GM23248 (cell line): ENCODE results near the gene L3HYPDH. TPM values are rescaled to one million over a fixed set of nuclear protein-coding genes. Genes with fewer than 3 reads are reported as not detected.
"Not testable (repeated sequence)": the region's sequence is repeated elsewhere in the genome, so short reads cannot be mapped to it uniquely, and the experiment has no call there.

Source experiments
- DNase-seq: peaks from one replicate; pipeline ENCODE4 v3.0.0-alpha.2; 2015
- H2AFZ ChIP-seq: fragments of 200-600 bp; sonication (generic); 2 replicates; pipeline ENCODE4 v1.6.1; 2016; ENCODE audit warnings: antibody characterized with exemption
- H3F3A ChIP-seq: fragments of 200-600 bp; sonication (generic); 2 replicates; pipeline ENCODE4 v1.6.1; 2016; ENCODE audit warnings: mild to moderate bottlenecking, antibody characterized with exemption, mixed run types; ENCODE audit not compliant: insufficient read depth
- H3K27ac ChIP-seq: fragments of 200-600 bp; sonication (generic); 2 replicates; pipeline ENCODE4 v1.5.1; 2016; ENCODE audit warnings: mild to moderate bottlenecking
- H3K27me3 ChIP-seq: fragments of 200-600 bp; sonication (generic); replicated peaks from 2 replicates; pipeline ENCODE4 v1.6.1; 2016; ENCODE audit warnings: mild to moderate bottlenecking; ENCODE audit not compliant: insufficient read depth
- H3K36me3 ChIP-seq: fragments of 200-600 bp; sonication (generic); 2 replicates; pipeline ENCODE4 v1.6.1; 2016; ENCODE audit warnings: low read depth, mild to moderate bottlenecking
- H3K4me1 ChIP-seq: fragments of 200-600 bp; sonication (generic); 2 replicates; pipeline ENCODE4 v1.6.1; 2016; ENCODE audit warnings: mild to moderate bottlenecking; ENCODE audit not compliant: insufficient read depth
- H3K4me2 ChIP-seq: fragments of 200-600 bp; sonication (generic); one replicate; pipeline ENCODE4 v1.6.1; 2016; ENCODE audit warnings: mild to moderate bottlenecking; ENCODE audit not compliant: unreplicated experiment
- H3K4me3 ChIP-seq: fragments of 200-600 bp; sonication (generic); 2 replicates; pipeline ENCODE4 v1.5.1; 2016; ENCODE audit warnings: mild to moderate bottlenecking
- H3K79me2 ChIP-seq: fragments of 200-600 bp; sonication (generic); 2 replicates; pipeline ENCODE4 v1.6.1; 2016; ENCODE audit warnings: mild to moderate bottlenecking; ENCODE audit not compliant: insufficient read depth
- H3K9ac ChIP-seq: fragments of 200-600 bp; sonication (generic); 2 replicates; pipeline ENCODE4 v1.6.1; 2016; ENCODE audit warnings: mild to moderate bottlenecking
- H3K9me2 ChIP-seq: fragments of 200-600 bp; sonication (generic); 2 replicates; pipeline ENCODE4 v1.6.1; 2016; ENCODE audit warnings: mixed run types, mild to moderate bottlenecking, moderate library complexity; ENCODE audit not compliant: insufficient read depth
- H3K9me3 ChIP-seq: fragments of 200-600 bp; sonication (generic); one replicate; pipeline ENCODE4 v1.6.1; 2017; ENCODE audit warnings: low read depth
- H4K20me1 ChIP-seq: fragments of 200-600 bp; sonication (generic); 2 replicates; pipeline ENCODE4 v1.6.0; 2016; ENCODE audit not compliant: insufficient read depth
- EZH2 ChIP-seq: fragments of 200-600 bp; sonication (generic); IDR thresholded peaks from 2 replicates; pipeline ENCODE4 v1.6.1; 2018; ENCODE audit warnings: antibody characterized with exemption, mild to moderate bottlenecking; ENCODE audit not compliant: insufficient read depth, poor library complexity, severe bottlenecking
- EZH2phosphoT487 ChIP-seq: fragments of 200-600 bp; sonication (generic); IDR thresholded peaks from 2 replicates; pipeline ENCODE4 v1.6.1; 2018; ENCODE audit warnings: antibody characterized with exemption, moderate library complexity, mild to moderate bottlenecking, low read depth; ENCODE audit not compliant: insufficient read depth
- WGBS, 2 experiments: methylation state at CpG; one replicate each; pipeline ENCODE4 v1.1.6; 2015 to 2017; ENCODE audit warnings: low lambda C conversion rate in 2 of 2, low coverage in 1 of 2; ENCODE audit errors: missing lambda C conversion rate in 2 of 2; 5-methylcytosine and 5-hydroxymethylcytosine counted together
- in situ Hi-C: fragments of 300-500 bp; cut with MboI; formaldehyde crosslinking; loops from 2 replicates; pipeline ENCODE4 v1.15.0; 2020
- polyA plus RNA-seq: library from polyadenylated mRNA; unstranded; fragments of >200 nt; fragmentation: Nextera tagmentation; extraction: Ambion mirVana; gene quantifications from 2 replicates; pipeline ENCODE4 v1.2.1, GENCODE V29; 2016
- total RNA-seq: library from RNA; depleted of rRNA; stranded (reverse); fragments of >200 nt; shearing (Covaris generic); gene quantifications from 2 replicates; pipeline ENCODE4 v1.2.3, GENCODE V29; 2014

L3HYPDH gene
- total and polyA plus RNA-seq, 2 experiments from 2014 or later = 65.1 to 69.3 TPM

DNA sequence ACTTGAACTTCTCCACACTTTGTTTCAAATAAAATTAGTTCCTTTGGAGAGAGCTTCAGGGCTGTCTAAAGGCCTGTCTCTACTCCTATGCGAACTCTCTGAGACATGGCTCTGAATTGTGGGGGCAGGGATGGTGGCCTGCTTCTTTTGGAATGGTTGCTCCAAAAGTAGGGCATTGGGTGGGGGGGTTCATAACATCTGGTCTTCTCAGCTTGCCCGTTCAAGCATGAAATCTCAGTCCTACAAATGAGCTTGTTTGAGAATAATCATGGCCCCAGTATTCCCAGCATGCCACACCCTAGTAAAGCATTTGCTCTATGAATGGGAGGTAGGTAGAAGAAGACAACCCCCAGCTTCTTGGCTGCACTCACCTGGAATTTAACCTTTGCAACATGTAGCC lies 25.7 kb downstream of the L3HYPDH start:
- peaks cover 46% of the 10 kb centered on the region for H3F3A ChIP-seq
- H3K36me3 ChIP-seq = peaks cover 35% of the 10 kb centered on the region
- peaks cover 11% of the 10 kb centered on the region; the same call in 1 of the 2 replicates for H3K79me2 ChIP-seq
- no peaks in the 10 kb centered on the region for H3K9me2 ChIP-seq
- no peak overlapping the region for H3K4me3 ChIP-seq
- no peaks in the 10 kb centered on the region for H4K20me1 ChIP-seq
- 82 to 97% methylated on average over 2 of the region's 2 CpGs for WGBS, 2 experiments
- H3K4me1 ChIP-seq = peaks cover 23% of the 10 kb centered on the region
- no peak overlapping the region for H3K27ac ChIP-seq
- no peak overlapping the region for H3K4me2 ChIP-seq
- DNase-seq = no peak
- H3K9ac ChIP-seq = no peak overlapping the region
- no peaks in the 10 kb centered on the region for H3K9me3 ChIP-seq
- H3K27me3 ChIP-seq = no peaks in the 10 kb centered on the region
- TF ChIP-seq EZH2phosphoT487 (no peak), EZH2 (no peak)
- H2AFZ ChIP-seq = no peak overlapping the region
- in situ Hi-C loops = no loop called here

DNA sequence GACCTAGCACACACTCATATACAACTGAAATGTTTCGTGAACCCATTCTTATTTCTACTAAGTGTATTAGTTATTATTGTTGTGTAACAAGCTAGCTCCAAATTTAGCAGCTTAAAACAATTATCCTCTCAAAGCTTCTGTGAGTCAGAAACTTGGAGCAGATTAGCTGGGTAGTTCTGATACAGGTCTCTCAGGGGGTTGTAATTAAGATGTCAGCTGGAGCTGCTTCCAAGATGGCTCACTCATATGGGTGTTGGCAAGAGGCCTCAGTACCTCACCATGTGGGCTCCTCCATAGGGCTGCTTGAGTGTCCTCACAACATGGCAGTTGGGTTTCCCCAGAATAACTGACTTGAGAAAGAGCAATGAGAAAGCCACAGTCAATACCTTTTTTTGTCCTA lies 28.8 kb downstream of the L3HYPDH start:
- H3K9me3 ChIP-seq = no peaks in the 10 kb centered on the region
- H4K20me1 ChIP-seq = no peaks in the 10 kb centered on the region
- 24 to 35% methylated on average over 1 of the region's 1 CpG for WGBS, 2 experiments
- peaks cover 49% of the 10 kb centered on the region for H3F3A ChIP-seq
- H3K4me1 ChIP-seq = peaks cover 41% of the 10 kb centered on the region
- H3K79me2 ChIP-seq = no peaks in the 10 kb centered on the region
- H3K27ac ChIP-seq = peak overlapping the region; percentile 87
- TF ChIP-seq EZH2 (no peak), EZH2phosphoT487 (no peak)
- peak overlapping the region; percentile 75 for H3K4me2 ChIP-seq
- no peak overlapping the region for H2AFZ ChIP-seq
- H3K9me2 ChIP-seq = no peaks in the 10 kb centered on the region
- in situ Hi-C loops = no loop called here
- no peak overlapping the region for H3K4me3 ChIP-seq
- peaks cover 31% of the 10 kb centered on the region for H3K36me3 ChIP-seq
- H3K27me3 ChIP-seq = no peaks in the 10 kb centered on the region
- H3K9ac ChIP-seq = peak overlapping the region; percentile 58; the same call in 1 of the 2 replicates
- peak; percentile 79 for DNase-seq

- peak overlapping the region; percentile 58 for H3K9ac ChIP-seq
- 0 out of 2 replicates have a peak overlapping the region, but pooled peaks have one; percentile 33 for H3K4me3 ChIP-seq
- peaks cover 41% of the 10 kb centered on the region for H3K4me1 ChIP-seq
- peaks cover 49% of the 10 kb centered on the region for H3F3A ChIP-seq
- DNase-seq = peak; percentile 96
- no peaks in the 10 kb centered on the region for H3K27me3 ChIP-seq
- H3K9me3 ChIP-seq = no peaks in the 10 kb centered on the region
- no peaks in the 10 kb centered on the region for H3K79me2 ChIP-seq
- no peak overlapping the region for H2AFZ ChIP-seq
- no peak for TF ChIP-seq EZH2phosphoT487
- TF ChIP-seq EZH2 = no peak
- H4K20me1 ChIP-seq = no peaks in the 10 kb centered on the region
- H3K9me2 ChIP-seq = no peaks in the 10 kb centered on the region
- H3K36me3 ChIP-seq = peaks cover 28% of the 10 kb centered on the region
- peak overlapping the region; percentile 87 for H3K27ac ChIP-seq
- 17% methylated on average over 2 of the region's 2 CpGs for whole genome bisulfite sequencing, 2 experiments
- in situ Hi-C loops = no loop called here
- peak overlapping the region; percentile 75 for H3K4me2 ChIP-seq
Measured at GRCh38 chr14:59454139-59454538, 30.1 kb downstream of the L3HYPDH start.

DNA sequence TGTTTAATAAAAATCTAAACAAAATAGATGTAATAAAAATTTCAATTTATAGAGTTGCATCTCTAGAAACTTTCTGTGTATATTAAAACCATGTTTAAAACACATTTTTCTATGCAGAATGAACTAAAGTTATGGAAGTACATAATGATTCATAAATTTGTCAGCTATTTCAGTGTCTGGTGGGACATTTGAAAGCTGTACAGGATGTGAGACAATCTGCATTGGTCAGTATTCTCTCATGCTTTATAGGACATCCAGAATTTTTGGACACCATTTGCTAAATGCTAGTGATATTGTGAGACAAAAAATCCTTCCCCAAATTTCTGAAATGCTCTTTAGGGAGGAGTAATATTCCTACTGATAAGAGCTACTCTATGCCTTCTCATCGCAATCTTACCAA lies 32.4 kb downstream of the L3HYPDH start:
- no peak overlapping the region for H2AFZ ChIP-seq
- TF ChIP-seq EZH2phosphoT487 (no peak), EZH2 (no peak)
- no peaks in the 10 kb centered on the region for H3K9me3 ChIP-seq
- no peak overlapping the region for H3K4me3 ChIP-seq
- H3K9me2 ChIP-seq = no peaks in the 10 kb centered on the region
- H3K79me2 ChIP-seq = no peaks in the 10 kb centered on the region
- peaks cover 10% of the 10 kb centered on the region for H3K36me3 ChIP-seq
- no peak overlapping the region for H3K9ac ChIP-seq
- in situ Hi-C loops = no loop called here
- peaks cover 35% of the 10 kb centered on the region for H3F3A ChIP-seq
- WGBS, 2 experiments = 100% methylated on average over 1 of the region's 1 CpG
- no peak overlapping the region for H3K27ac ChIP-seq
- no peak overlapping the region for H3K4me2 ChIP-seq
- H3K4me1 ChIP-seq = peaks cover 41% of the 10 kb centered on the region
- no peaks in the 10 kb centered on the region for H4K20me1 ChIP-seq
- no peak for DNase-seq
- no peaks in the 10 kb centered on the region for H3K27me3 ChIP-seq

DNA sequence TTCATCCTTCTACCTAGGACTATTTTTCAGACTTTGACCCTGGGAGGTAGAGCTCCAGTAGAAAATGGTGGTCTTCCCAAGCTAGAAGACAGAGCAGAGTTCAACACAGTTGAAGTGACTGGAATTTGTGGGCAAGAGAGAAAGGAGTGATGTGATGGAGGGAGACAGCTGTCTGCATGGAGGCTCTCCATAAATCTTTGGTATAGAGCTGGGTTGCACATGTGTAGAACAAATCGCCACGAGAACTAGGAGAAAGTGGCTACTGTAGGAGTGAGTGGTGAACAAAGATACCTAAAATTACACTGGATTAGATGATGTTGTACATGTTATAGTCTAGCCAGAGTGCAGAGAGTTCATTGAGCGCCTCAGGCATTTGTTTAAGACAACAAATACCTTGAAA lies 33.5 kb downstream of the L3HYPDH start:
- Histone ChIP-seq H3K4me1 (peaks cover 38% of the 10 kb centered on the region), H4K20me1 (no peaks in the 10 kb centered on the region), H3F3A (peaks cover 24% of the 10 kb centered on the region), H3K79me2 (no peaks in the 10 kb centered on the region), H2AFZ (no peak overlapping the region), H3K9ac (no peak overlapping the region), H3K9me2 (no peaks in the 10 kb centered on the region), H3K36me3 (no peaks in the 10 kb centered on the region), H3K4me2 (no peak overlapping the region), H3K27me3 (no peaks in the 10 kb centered on the region), H3K4me3 (no peak overlapping the region), H3K9me3 (no peaks in the 10 kb centered on the region), H3K27ac (no peak overlapping the region)
- no peak for DNase-seq
- TF ChIP-seq EZH2phosphoT487 (no peak), EZH2 (no peak)
- WGBS, 2 experiments = 91 to 97% methylated on average over 3 of the region's 3 CpGs
- in situ Hi-C loops = no loop called here

DNA sequence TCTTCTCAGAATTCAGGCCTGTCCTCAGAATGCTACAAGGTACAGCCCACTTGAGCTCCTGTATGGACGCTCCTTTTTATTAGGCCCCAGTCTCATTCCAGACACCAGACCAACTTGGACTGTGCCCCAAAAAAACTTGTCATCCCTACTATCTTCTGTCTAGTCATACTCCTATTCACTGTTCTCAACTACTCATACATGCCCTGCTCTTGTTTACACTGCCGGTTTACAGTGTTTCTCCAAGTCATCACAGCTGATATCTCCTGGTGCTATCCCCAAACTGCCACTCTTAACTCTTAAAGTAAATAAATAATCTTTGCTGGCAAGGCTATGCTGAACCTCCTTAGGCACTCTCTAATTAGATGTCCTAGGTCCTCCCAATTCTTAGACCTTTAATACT lies 35.5 kb downstream of the L3HYPDH start:
- H3K4me2 ChIP-seq, H3K27me3 ChIP-seq, H3K9me3 ChIP-seq, H3K9ac ChIP-seq, H3K36me3 ChIP-seq, DNase-seq, H3K4me3 ChIP-seq, H3K27ac ChIP-seq, H3F3A ChIP-seq, H4K20me1 ChIP-seq, H3K9me2 ChIP-seq, H3K79me2 ChIP-seq, H2AFZ ChIP-seq: not testable (repeated sequence)
- in situ Hi-C loops = loop anchor here (10.0 to 25.0 kb wide), 3 partner anchors 414 to 961 kb away; partner anchors contain the start of gene DACT1
- H3K4me1 ChIP-seq = peaks cover 19% of the 10 kb centered on the region
- WGBS, 2 experiments = 76 to 80% methylated on average over 2 of the region's 2 CpGs
